Measurements from ENCODE around the gene OR8B3. TPM values are rescaled to one million over a fixed set of nuclear protein-coding genes. Genes with fewer than 3 reads are reported as not detected.
A peak's percentile ranks its signal among the peaks of the same experiment; 100 is the strongest.
"Not testable (repeated sequence)": the region's sequence is repeated elsewhere in the genome, so short reads cannot be mapped to it uniquely, and the experiment has no call there.

OR8B3 gene
- polyA plus RNA-seq, 1 donor (not counting 4 experiments of a cell fraction or from before 2014, with no cell fraction given), result not detected

DNA sequence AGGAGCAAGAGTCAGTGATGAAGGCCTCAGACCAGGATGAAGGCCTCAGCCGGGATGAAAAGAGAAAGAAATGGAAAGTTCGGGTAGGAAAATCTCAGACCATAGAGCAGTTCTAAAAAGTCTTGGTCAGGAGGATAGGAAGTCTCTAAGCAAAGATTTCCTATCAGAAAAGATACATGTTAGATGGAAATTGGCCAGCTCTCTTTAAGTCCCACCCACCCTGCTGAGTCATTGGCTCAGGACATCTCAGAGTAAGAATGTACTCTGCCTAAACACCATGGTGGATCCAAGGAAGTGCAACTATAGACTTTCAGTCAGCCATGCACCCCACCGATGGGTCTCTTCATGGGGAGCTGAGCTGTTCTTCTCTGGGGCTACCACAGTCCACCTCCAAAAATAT is 4.4 kb downstream of the OR8B3 start:
- H3K27me3 ChIP-seq (ENCODE audit: control insufficient read depth, extremely low read depth, insufficient read depth, low read length), result no peaks in the 10 kb centered on the region
- no peak for DNase-seq (ENCODE audit: low read depth, low spot score)
- dilution Hi-C loops (cut with MboI; ENCODE audit: extremely low pct_ligation_motif_present, low sequenced_read_pairs), result no loop called here
- no peaks in the 10 kb centered on the region for H3K4me1 ChIP-seq (ENCODE audit: control insufficient read depth, extremely low read depth, insufficient read depth, low read length)
- no peak overlapping the region for H3K27ac ChIP-seq (ENCODE audit: control insufficient read depth, insufficient read depth, low read length)
- H3K9me1 ChIP-seq (ENCODE audit: control insufficient read depth, extremely low read depth, insufficient read depth, low read length), result no peaks in the 10 kb centered on the region
- H3K4me2 ChIP-seq (ENCODE audit: control insufficient read depth, extremely low read depth, insufficient read depth, low read depth, low read length), result no peak overlapping the region
- FAIRE-seq, result no peak
- no peak overlapping the region for H2AFZ ChIP-seq (ENCODE audit: control insufficient read depth, low read length)
- H3K79me2 ChIP-seq (ENCODE audit: control insufficient read depth, insufficient read depth, low read length), result no peaks in the 10 kb centered on the region
- no peaks in the 10 kb centered on the region for H3K9me3 ChIP-seq (ENCODE audit: control insufficient read depth, low read depth, low read length)
- TF ChIP-seq, protein P1, sequence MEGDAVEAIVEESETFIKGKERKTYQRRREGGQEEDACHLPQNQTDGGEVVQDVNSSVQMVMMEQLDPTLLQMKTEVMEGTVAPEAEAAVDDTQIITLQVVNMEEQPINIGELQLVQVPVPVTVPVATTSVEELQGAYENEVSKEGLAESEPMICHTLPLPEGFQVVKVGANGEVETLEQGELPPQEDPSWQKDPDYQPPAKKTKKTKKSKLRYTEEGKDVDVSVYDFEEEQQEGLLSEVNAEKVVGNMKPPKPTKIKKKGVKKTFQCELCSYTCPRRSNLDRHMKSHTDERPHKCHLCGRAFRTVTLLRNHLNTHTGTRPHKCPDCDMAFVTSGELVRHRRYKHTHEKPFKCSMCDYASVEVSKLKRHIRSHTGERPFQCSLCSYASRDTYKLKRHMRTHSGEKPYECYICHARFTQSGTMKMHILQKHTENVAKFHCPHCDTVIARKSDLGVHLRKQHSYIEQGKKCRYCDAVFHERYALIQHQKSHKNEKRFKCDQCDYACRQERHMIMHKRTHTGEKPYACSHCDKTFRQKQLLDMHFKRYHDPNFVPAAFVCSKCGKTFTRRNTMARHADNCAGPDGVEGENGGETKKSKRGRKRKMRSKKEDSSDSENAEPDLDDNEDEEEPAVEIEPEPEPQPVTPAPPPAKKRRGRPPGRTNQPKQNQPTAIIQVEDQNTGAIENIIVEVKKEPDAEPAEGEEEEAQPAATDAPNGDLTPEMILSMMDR (optimal IDR thresholded peaks at IDR 0.05 in 1 of 3, IDR thresholded peaks at IDR 0.05 in 1 of 3, conservative IDR thresholded peaks at IDR 0.05 in 1 of 3; ENCODE audit: extremely low read depth in 1 of 3, insufficient read depth in 2 of 3, low read length in 3 of 3), result no peak
- TF ChIP-seq EZH2 (IDR thresholded peaks at IDR 0.05; ENCODE audit: low read length), result no peak
- no peaks in the 10 kb centered on the region for H4K20me1 ChIP-seq (ENCODE audit: control insufficient read depth, extremely low read depth, insufficient read depth, low read length)
- H3K9ac ChIP-seq (ENCODE audit: control insufficient read depth, extremely low read depth, insufficient read depth, low read length), result no peak overlapping the region
- H3K36me3 ChIP-seq (ENCODE audit: control insufficient read depth in 2 of 2, extremely low read depth in 1 of 2, insufficient read depth in 2 of 2, low read length in 2 of 2), result no peaks in the 10 kb centered on the region
- H3K4me3 ChIP-seq (ENCODE audit: control insufficient read depth in 2 of 3, extremely low read depth in 1 of 3, insufficient read depth in 2 of 3, low read depth in 1 of 3, low read length in 3 of 3), result no peak overlapping the region

DNA sequence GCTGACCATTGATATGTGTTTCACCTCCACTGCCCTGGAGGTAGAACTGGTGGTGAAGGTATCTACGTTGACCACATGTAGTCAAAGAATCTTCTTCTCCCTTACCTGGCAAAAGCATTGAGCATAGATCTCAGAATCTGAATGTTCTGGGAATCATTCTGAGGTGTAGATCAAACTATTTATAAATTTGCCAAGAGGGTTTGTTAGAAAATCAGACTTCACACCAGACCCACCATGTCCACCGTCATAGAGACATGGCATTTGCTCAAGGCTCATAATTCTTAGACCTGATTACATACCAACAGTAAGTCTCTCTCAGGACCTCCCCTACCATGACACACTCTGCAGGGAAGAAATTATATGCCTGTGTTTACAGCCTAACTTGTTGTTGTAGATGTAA is 14.4 kb downstream of the OR8B3 start, which contains the start of gene OR8B2:
Gene OR8B2 (minus strand): TSS at position 101 of the 400 bp plus-strand sequence. CDS start 1,156 bp downstream, outside the sequence.
- no peak within 1 kb of the TSS for H3K9ac ChIP-seq (ENCODE audit: control insufficient read depth, extremely low read depth, insufficient read depth, low read length)
- no peak for TF ChIP-seq EZH2 (IDR thresholded peaks at IDR 0.05; ENCODE audit: low read length)
- TF ChIP-seq, protein P1 (optimal IDR thresholded peaks at IDR 0.05 in 1 of 3, IDR thresholded peaks at IDR 0.05 in 1 of 3, conservative IDR thresholded peaks at IDR 0.05 in 1 of 3; ENCODE audit: extremely low read depth in 1 of 3, insufficient read depth in 2 of 3, low read length in 3 of 3), result no peak
- H3K4me1 ChIP-seq (ENCODE audit: control insufficient read depth, extremely low read depth, insufficient read depth, low read length), result no peaks in the 10 kb centered on the region
- no peak within 1 kb of the TSS for H3K4me3 ChIP-seq (ENCODE audit: control insufficient read depth in 2 of 3, extremely low read depth in 1 of 3, insufficient read depth in 2 of 3, low read depth in 1 of 3, low read length in 3 of 3)
- no peaks in the 10 kb centered on the region for H4K20me1 ChIP-seq (ENCODE audit: control insufficient read depth, extremely low read depth, insufficient read depth, low read length)
- no peak within 1 kb of the TSS for H3K27ac ChIP-seq (ENCODE audit: control insufficient read depth, insufficient read depth, low read length)
- DNase-seq (ENCODE audit: low read depth, low spot score), result no peak
- H3K79me2 ChIP-seq (ENCODE audit: control insufficient read depth, insufficient read depth, low read length), result no peaks in the 10 kb centered on the region
- no peaks in the 10 kb centered on the region for H3K27me3 ChIP-seq (ENCODE audit: control insufficient read depth, extremely low read depth, insufficient read depth, low read length)
- no peak within 1 kb of the TSS for H2AFZ ChIP-seq (ENCODE audit: control insufficient read depth, low read length)
- dilution Hi-C loops (cut with MboI; ENCODE audit: extremely low pct_ligation_motif_present, low sequenced_read_pairs), result no loop called here
- H3K4me2 ChIP-seq (ENCODE audit: control insufficient read depth, extremely low read depth, insufficient read depth, low read depth, low read length), result no peak within 1 kb of the TSS
- H3K36me3 ChIP-seq (ENCODE audit: control insufficient read depth in 2 of 2, extremely low read depth in 1 of 2, insufficient read depth in 2 of 2, low read length in 2 of 2), result no peaks in the 10 kb centered on the region
- no peaks in the 10 kb centered on the region for H3K9me3 ChIP-seq (ENCODE audit: control insufficient read depth, low read depth, low read length)
- H3K9me1 ChIP-seq (ENCODE audit: control insufficient read depth, extremely low read depth, insufficient read depth, low read length), result no peaks in the 10 kb centered on the region
- FAIRE-seq, result peak; percentile 43

DNA sequence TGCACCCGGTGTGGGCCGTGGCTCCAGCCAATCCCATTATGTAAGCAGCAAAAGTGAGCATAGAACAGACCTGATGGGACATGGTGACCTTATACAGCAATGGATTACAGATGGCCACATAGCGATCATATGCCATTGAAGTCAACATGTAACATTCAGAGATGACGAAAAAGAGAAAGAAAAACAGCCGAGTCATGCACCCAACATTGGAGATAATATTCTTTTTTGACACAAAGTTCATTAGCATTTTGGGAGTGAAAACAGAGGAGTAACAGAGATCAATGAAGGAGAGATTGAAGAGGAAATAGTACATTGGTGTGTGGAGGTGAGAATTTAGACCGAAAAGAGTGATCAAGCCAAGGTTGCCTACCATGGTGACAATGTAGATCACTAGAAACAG is 16.0 kb downstream of the OR8B3 start:
- H3K9ac ChIP-seq (ENCODE audit: control insufficient read depth, extremely low read depth, insufficient read depth, low read length); DNase-seq (ENCODE audit: low read depth, low spot score); H3K4me3 ChIP-seq (ENCODE audit: control insufficient read depth in 2 of 3, extremely low read depth in 1 of 3, insufficient read depth in 2 of 3, low read depth in 1 of 3, low read length in 3 of 3); H4K20me1 ChIP-seq (ENCODE audit: control insufficient read depth, extremely low read depth, insufficient read depth, low read length); H3K79me2 ChIP-seq (ENCODE audit: control insufficient read depth, insufficient read depth, low read length); H3K4me1 ChIP-seq (ENCODE audit: control insufficient read depth, extremely low read depth, insufficient read depth, low read length); H2AFZ ChIP-seq (ENCODE audit: control insufficient read depth, low read length); H3K9me3 ChIP-seq (ENCODE audit: control insufficient read depth, low read depth, low read length); H3K27me3 ChIP-seq (ENCODE audit: control insufficient read depth, extremely low read depth, insufficient read depth, low read length); H3K4me2 ChIP-seq (ENCODE audit: control insufficient read depth, extremely low read depth, insufficient read depth, low read depth, low read length); H3K27ac ChIP-seq (ENCODE audit: control insufficient read depth, insufficient read depth, low read length); dilution Hi-C loops (cut with MboI; ENCODE audit: extremely low pct_ligation_motif_present, low sequenced_read_pairs); H3K9me1 ChIP-seq (ENCODE audit: control insufficient read depth, extremely low read depth, insufficient read depth, low read length); FAIRE-seq; H3K36me3 ChIP-seq (ENCODE audit: control insufficient read depth in 2 of 2, extremely low read depth in 1 of 2, insufficient read depth in 2 of 2, low read length in 2 of 2): not testable (repeated sequence)

Measured in keratinocyte (primary cell).